CD4-positive, alpha-beta T cell (primary cell): ENCODE data around the gene ZNF592. TPM values are rescaled to one million over a fixed set of nuclear protein-coding genes. Genes with fewer than 3 reads are reported as not detected.

Source experiments
- ATAC-seq: fragments of 200-7000 bp; cut with Tn5 transposase; one replicate; pipeline ENCODE4 v1.10.0; 2022; ENCODE audit warnings: mild to moderate bottlenecking; ENCODE audit not compliant: poor library complexity
- CTCF ChIA-PET: fragments of 350-600 bp; sonication (Branson Sonifier 250); formaldehyde crosslinking; loops from one replicate; lab custom pipeline; 2021; ENCODE audit warnings: antibody characterized with exemption, inconsistent platforms; lab: Charles Lee
- POLR2A ChIA-PET: fragments of 350-600 bp; sonication (Branson Sonifier 250); formaldehyde crosslinking; loops from one replicate; lab custom pipeline; 2021; ENCODE audit warnings: antibody characterized with exemption, inconsistent platforms; lab: Charles Lee
- DNase-seq, 14 experiments: peaks; one replicate each; pipeline ENCODE4 v3.0.0-alpha.2; 2013 to 2020; ENCODE audit warnings: mixed read lengths in 2 of 14
- H3K27ac ChIP-seq, 2 donors: one replicate each; pipeline versions ENCODE4 v1.5.1 to v1.7.0; 2013; ENCODE audit warnings: low read length in 2 of 2, low read depth in 1 of 2, mild to moderate bottlenecking in 1 of 2
- H3K27me3 ChIP-seq, 2 experiments: 1 replicate in 1 of 2; 2 replicates in 1 of 2; pipeline versions ENCODE4 v1.6.1 to v1.7.0; 2013; ENCODE audit warnings: low read length in 2 of 2, control low read depth in 1 of 2, mild to moderate bottlenecking in 1 of 2, moderate library complexity in 1 of 2; ENCODE audit not compliant: insufficient read depth in 2 of 2, control insufficient read depth in 1 of 2
- H3K36me3 ChIP-seq: one replicate; pipeline ENCODE4 v1.6.1; 2013; ENCODE audit warnings: low read length, control low read depth; ENCODE audit not compliant: insufficient read depth
- H3K4me1 ChIP-seq: one replicate; pipeline ENCODE4 v1.6.1; 2013; ENCODE audit warnings: low read length, control low read depth; ENCODE audit not compliant: insufficient read depth
- H3K4me3 ChIP-seq: one replicate; pipeline ENCODE4 v1.5.1; 2013; ENCODE audit warnings: mild to moderate bottlenecking, low read length, moderate library complexity
- H3K9me3 ChIP-seq, 2 experiments: 1 replicate in 1 of 2; 2 replicates in 1 of 2; pipeline versions ENCODE4 v1.6.1 to v1.7.0; 2013; ENCODE audit warnings: low read length in 2 of 2, mild to moderate bottlenecking in 2 of 2, control low read depth in 1 of 2, moderate library complexity in 1 of 2; ENCODE audit not compliant: control insufficient read depth in 1 of 2, insufficient read depth in 1 of 2
- H3K27ac Mint-ChIP-seq: one replicate; pipeline ENCODE4 v1.8.0; 2020; ENCODE audit warnings: mixed read lengths
- H3K27me3 Mint-ChIP-seq: one replicate; pipeline ENCODE4 v1.8.0; 2021; ENCODE audit warnings: mixed read lengths
- H3K36me3 Mint-ChIP-seq: one replicate; pipeline ENCODE4 v1.8.0; 2021; ENCODE audit warnings: low read depth, mixed read lengths
- H3K4me1 Mint-ChIP-seq: one replicate; pipeline ENCODE4 v1.8.0; 2021; ENCODE audit warnings: low read depth, mixed read lengths
- H3K4me3 Mint-ChIP-seq: one replicate; pipeline ENCODE4 v1.8.0; 2020; ENCODE audit warnings: mild to moderate bottlenecking, mixed read lengths
- H3K9me3 Mint-ChIP-seq: one replicate; pipeline ENCODE4 v1.8.0; 2020; ENCODE audit warnings: mixed read lengths
- CTCF ChIP-seq: fragments of 200-600 bp; IDR thresholded peaks from one replicate; pipeline ENCODE4 v1.8.0; 2022; ENCODE audit warnings: antibody characterized with exemption, mild to moderate bottlenecking
- intact Hi-C, 2 experiments: fragments of 100-400 bp; cut with DNase I in 1 of 2; cut with micrococcal nuclease in 1 of 2; formaldehyde crosslinking; loops; one replicate each; pipeline versions ENCODE4 v1.15.1 to v1.9.0; 2023 to 2025; cut with DNase I, micrococcal nuclease
- total RNA-seq, 174 experiments: library from RNA in 2 of 174; stranded (reverse) in 2 of 174; gene quantifications; one replicate each; pipeline ENCODE4 v1.2.3 and lab custom pipeline; 2021 to 2026

ZNF592 gene
- total RNA-seq, 2 experiments from 2014 or later = 37.5 to 38.2 TPM

GRCh38 chr15:84736375-84736774 is 12.0 kb upstream of the ZNF592 start:
- ChIA-PET CTCF (interaction anchor here (0.6 to 2.1 kb wide), 6 partner anchors 8 to 82 kb away, joined by 4 to 7 read pairs (median 4); partner anchors contain the start of genes SEC11A and WDR73), POLR2A (interaction anchor here (1.2 to 8.4 kb wide), 6 partner anchors 11 to 81 kb away, joined by 4 to 232 read pairs (median 90); partner anchors contain the start of genes NMB, SEC11A, WDR73 and ZNF592)
- Histone ChIP-seq H3K36me3 (no peaks in the 10 kb centered on the region), H3K4me3 (no peak overlapping the region), H3K27ac (peak overlapping the region; percentile 35 to 36), H3K27me3 (no peaks in the 10 kb centered on the region), H3K4me1 (peaks cover 51% of the 10 kb centered on the region), H3K9me3 (no peaks in the 10 kb centered on the region)
- Mint-ChIP-seq H3K27ac (peak overlapping the region; percentile 91), H3K4me3 (peak overlapping the region; percentile 72), H3K4me1 (peaks cover 54% of the 10 kb centered on the region), H3K36me3 (no peaks in the 10 kb centered on the region), H3K27me3 (no peaks in the 10 kb centered on the region), H3K9me3 (no peaks in the 10 kb centered on the region)
- DNase-seq = peak; percentile 25 to 89 (median 57)
- no peak for TF ChIP-seq CTCF
- intact Hi-C loops = loop anchor here (1.0 kb wide), 1 partner anchor 11 kb away; no protein-coding TSS in a partner anchor
- peak; percentile 46 for ATAC-seq

GRCh38 chr15:84737005-84737404 is 11.4 kb upstream of the ZNF592 start:
- intact Hi-C loops = no loop called here
- Histone ChIP-seq H3K4me1 (peaks cover 49% of the 10 kb centered on the region), H3K27me3 (no peaks in the 10 kb centered on the region), H3K4me3 (no peak overlapping the region), H3K9me3 (no peaks in the 10 kb centered on the region), H3K27ac (peak overlapping the region in 1 of 2 donors; percentile 19), H3K36me3 (no peaks in the 10 kb centered on the region)
- Mint-ChIP-seq H3K36me3 (no peaks in the 10 kb centered on the region), H3K4me3 (peak overlapping the region; percentile 2), H3K27ac (peak overlapping the region; percentile 91), H3K27me3 (no peaks in the 10 kb centered on the region), H3K9me3 (no peaks in the 10 kb centered on the region), H3K4me1 (peaks cover 51% of the 10 kb centered on the region)
- ChIA-PET POLR2A (interaction anchor here (3.0 to 8.4 kb wide), 4 partner anchors 10 to 82 kb away, joined by 17 to 232 read pairs (median 194); partner anchors contain the start of genes SEC11A, WDR73 and ZNF592), CTCF (no interaction called here)
- TF ChIP-seq CTCF = no peak
- no peak for ATAC-seq
- DNase-seq = no peak

- intact Hi-C loops = loop anchor here in 1 of 2 experiments (10.0 kb wide), 1 partner anchor 46 kb away; no protein-coding TSS in a partner anchor
- H3K4me1 Mint-ChIP-seq = peaks cover 55% of the 10 kb centered on the region
- DNase-seq (no peak), ATAC-seq (no peak)
- ChIA-PET POLR2A (interaction anchor here (1.0 to 11.4 kb wide), 3 partner anchors 17 to 32 kb away, joined by 3 to 166 read pairs (median 15); partner anchors contain the start of gene SEC11A), CTCF (no interaction called here)
- H3K4me3 Mint-ChIP-seq = no peak overlapping the region
- no peaks in the 10 kb centered on the region for H3K36me3 ChIP-seq
- no peaks in the 10 kb centered on the region for H3K9me3 ChIP-seq
- no peak overlapping the region for H3K4me3 ChIP-seq
- H3K4me1 ChIP-seq = peaks cover 20% of the 10 kb centered on the region
- no peaks in the 10 kb centered on the region for H3K27me3 Mint-ChIP-seq
- no peak overlapping the region for H3K27ac ChIP-seq
- no peak for TF ChIP-seq CTCF
- no peaks in the 10 kb centered on the region for H3K27me3 ChIP-seq
- H3K36me3 Mint-ChIP-seq = no peaks in the 10 kb centered on the region
- H3K27ac Mint-ChIP-seq = peak overlapping the region; percentile 10
- no peaks in the 10 kb centered on the region for H3K9me3 Mint-ChIP-seq
Observed at GRCh38 chr15:84740691-84741090, 7.7 kb upstream of the ZNF592 start.
